Measurements from ENCODE around the gene ATP2B3.

Gene ATP2B3

DNA sequence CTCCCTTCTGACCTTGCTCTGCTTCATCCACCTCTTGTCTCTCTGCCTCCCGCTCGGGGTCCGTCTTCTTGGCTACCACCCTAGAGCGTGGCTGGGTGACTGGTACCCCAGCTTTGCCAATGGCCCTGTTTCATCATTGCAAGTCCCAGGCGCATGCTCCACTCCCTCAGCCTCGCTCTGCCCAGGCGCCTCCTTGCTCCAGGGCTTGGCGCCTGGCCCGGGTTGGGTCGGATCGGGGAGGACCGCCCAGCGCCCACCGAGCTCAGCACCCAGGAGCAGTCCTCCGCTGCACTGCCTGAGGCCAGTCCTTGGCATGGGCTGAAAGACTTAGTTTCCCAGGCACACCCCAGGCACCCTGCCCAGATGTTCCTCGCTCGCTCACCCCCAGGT is 22.1 kb upstream of the ATP2B3 start:
- Histone ChIP-seq H3K9me3 (ENCODE audit: insufficient read depth, low read length) (no peaks in the 10 kb centered on the region), H3F3A (ENCODE audit: insufficient read depth) (no peaks in the 10 kb centered on the region), H3K4me3 (ENCODE audit: insufficient read depth, low read length, poor library complexity, severe bottlenecking) (no peak overlapping the region), H3K36me3 (ENCODE audit: low read length) (no peaks in the 10 kb centered on the region), H3K9me2 (replicated peaks; ENCODE audit: insufficient read depth, low read length) (no peaks in the 10 kb centered on the region), H3K27me3 (ENCODE audit: low read length) (no peaks in the 10 kb centered on the region), H4K20me1 (ENCODE audit: low read depth, low read length) (no peaks in the 10 kb centered on the region), H3K4me2 (ENCODE audit: low read depth, low read length, poor library complexity, severe bottlenecking) (no peak overlapping the region), H3K27ac (ENCODE audit: low read depth, low read length) (no peak overlapping the region), H3K9ac (ENCODE audit: low read length) (no peak overlapping the region), H2AFZ (ENCODE audit: low read depth, low read length, severe bottlenecking) (no peak overlapping the region), H3K79me2 (ENCODE audit: insufficient read depth, low read length) (no peaks in the 10 kb centered on the region)
- TF ChIP-seq, protein P1, sequence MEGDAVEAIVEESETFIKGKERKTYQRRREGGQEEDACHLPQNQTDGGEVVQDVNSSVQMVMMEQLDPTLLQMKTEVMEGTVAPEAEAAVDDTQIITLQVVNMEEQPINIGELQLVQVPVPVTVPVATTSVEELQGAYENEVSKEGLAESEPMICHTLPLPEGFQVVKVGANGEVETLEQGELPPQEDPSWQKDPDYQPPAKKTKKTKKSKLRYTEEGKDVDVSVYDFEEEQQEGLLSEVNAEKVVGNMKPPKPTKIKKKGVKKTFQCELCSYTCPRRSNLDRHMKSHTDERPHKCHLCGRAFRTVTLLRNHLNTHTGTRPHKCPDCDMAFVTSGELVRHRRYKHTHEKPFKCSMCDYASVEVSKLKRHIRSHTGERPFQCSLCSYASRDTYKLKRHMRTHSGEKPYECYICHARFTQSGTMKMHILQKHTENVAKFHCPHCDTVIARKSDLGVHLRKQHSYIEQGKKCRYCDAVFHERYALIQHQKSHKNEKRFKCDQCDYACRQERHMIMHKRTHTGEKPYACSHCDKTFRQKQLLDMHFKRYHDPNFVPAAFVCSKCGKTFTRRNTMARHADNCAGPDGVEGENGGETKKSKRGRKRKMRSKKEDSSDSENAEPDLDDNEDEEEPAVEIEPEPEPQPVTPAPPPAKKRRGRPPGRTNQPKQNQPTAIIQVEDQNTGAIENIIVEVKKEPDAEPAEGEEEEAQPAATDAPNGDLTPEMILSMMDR (IDR thresholded peaks at IDR 0.05; ENCODE audit: insufficient read depth, low read length, poor library complexity, severe bottlenecking): no peak
- TF ChIP-seq EZH2phosphoT487 (conservative IDR thresholded peaks at IDR 0.05; ENCODE audit: low read length): no peak

DNA sequence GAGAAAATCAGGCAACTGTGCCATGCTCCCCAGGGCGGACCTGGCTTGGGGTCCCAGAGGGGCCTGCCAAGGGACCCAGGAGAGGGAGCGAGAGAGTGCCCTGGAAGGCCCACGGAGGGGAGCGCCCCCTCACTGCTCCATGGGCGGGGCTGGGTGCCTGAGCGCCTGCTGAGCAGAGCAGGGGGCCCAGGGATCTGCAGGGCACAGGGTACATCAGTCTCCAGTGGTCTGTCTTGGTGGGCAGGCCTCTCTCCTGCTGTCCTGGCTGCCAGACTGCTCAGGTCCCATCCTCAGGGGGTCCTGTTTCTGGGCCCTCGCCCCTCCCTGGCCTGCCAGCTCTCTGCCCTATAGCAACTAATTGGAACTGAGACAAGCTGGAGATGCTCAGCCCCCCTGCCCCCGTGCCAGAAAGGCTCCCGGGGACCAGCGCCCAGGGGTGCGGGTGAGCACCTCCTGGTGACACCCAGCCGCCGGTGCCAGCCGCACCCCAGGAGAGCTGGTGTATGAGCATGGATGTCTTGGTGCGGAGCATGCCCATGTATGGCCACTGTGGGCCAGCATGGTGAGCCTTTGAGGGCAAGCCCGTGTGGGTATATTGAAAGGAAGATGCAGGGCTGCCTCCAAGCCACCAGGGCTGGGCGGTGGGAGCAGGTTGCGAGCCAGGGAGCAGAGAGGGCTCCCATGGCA is 21.4 kb upstream of the ATP2B3 start:
- TF ChIP-seq, protein P1 (IDR thresholded peaks at IDR 0.05; ENCODE audit: insufficient read depth, low read length, poor library complexity, severe bottlenecking): no peak
- TF ChIP-seq EZH2phosphoT487 (conservative IDR thresholded peaks at IDR 0.05; ENCODE audit: low read length): no peak
- H3K79me2 ChIP-seq (ENCODE audit: insufficient read depth, low read length): no peaks in the 10 kb centered on the region
- H2AFZ ChIP-seq (ENCODE audit: low read depth, low read length, severe bottlenecking): no peak overlapping the region
- no peaks in the 10 kb centered on the region for H3K9me3 ChIP-seq (ENCODE audit: insufficient read depth, low read length)
- H3K36me3 ChIP-seq (ENCODE audit: low read length): no peaks in the 10 kb centered on the region
- no peaks in the 10 kb centered on the region for H3F3A ChIP-seq (ENCODE audit: insufficient read depth)
- no peaks in the 10 kb centered on the region for H3K9me2 ChIP-seq (replicated peaks; ENCODE audit: insufficient read depth, low read length)
- H4K20me1 ChIP-seq (ENCODE audit: low read depth, low read length): no peaks in the 10 kb centered on the region
- H3K4me2 ChIP-seq (ENCODE audit: low read depth, low read length, poor library complexity, severe bottlenecking): no peak overlapping the region
- H3K4me3 ChIP-seq (ENCODE audit: insufficient read depth, low read length, poor library complexity, severe bottlenecking): no peak overlapping the region
- H3K9ac ChIP-seq (ENCODE audit: low read length): no peak overlapping the region
- H3K27me3 ChIP-seq (ENCODE audit: low read length): no peaks in the 10 kb centered on the region
- H3K27ac ChIP-seq (ENCODE audit: low read depth, low read length): no peak overlapping the region

DNA sequence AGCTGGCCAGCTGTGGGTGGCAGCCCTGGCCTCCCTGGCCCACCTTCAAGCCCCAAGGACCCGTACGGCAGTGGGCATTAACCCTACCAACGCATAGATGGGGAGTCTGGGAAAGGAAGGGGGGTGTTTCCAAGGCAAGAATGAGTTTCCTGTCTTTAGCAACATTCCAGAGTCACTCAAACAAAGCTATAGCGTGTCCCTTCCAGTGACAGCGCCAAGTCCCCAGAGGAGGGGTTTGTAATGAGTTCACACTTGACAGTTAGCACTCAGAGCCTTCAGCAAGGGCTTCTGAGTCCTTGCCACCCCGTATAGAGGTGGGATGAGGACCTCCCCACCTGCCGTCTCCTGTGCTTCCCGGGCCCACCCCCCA is 20.9 kb upstream of the ATP2B3 start:
- no peaks in the 10 kb centered on the region for H3K9me3 ChIP-seq (ENCODE audit: insufficient read depth, low read length)
- no peak overlapping the region for H2AFZ ChIP-seq (ENCODE audit: low read depth, low read length, severe bottlenecking)
- no peaks in the 10 kb centered on the region for H3F3A ChIP-seq (ENCODE audit: insufficient read depth)
- no peaks in the 10 kb centered on the region for H4K20me1 ChIP-seq (ENCODE audit: low read depth, low read length)
- H3K27me3 ChIP-seq (ENCODE audit: low read length): no peaks in the 10 kb centered on the region
- no peak overlapping the region for H3K9ac ChIP-seq (ENCODE audit: low read length)
- no peak overlapping the region for H3K27ac ChIP-seq (ENCODE audit: low read depth, low read length)
- TF ChIP-seq EZH2phosphoT487 (conservative IDR thresholded peaks at IDR 0.05; ENCODE audit: low read length): no peak
- TF ChIP-seq, protein P1 (IDR thresholded peaks at IDR 0.05; ENCODE audit: insufficient read depth, low read length, poor library complexity, severe bottlenecking): no peak
- no peaks in the 10 kb centered on the region for H3K79me2 ChIP-seq (ENCODE audit: insufficient read depth, low read length)
- no peak overlapping the region for H3K4me2 ChIP-seq (ENCODE audit: low read depth, low read length, poor library complexity, severe bottlenecking)
- H3K36me3 ChIP-seq (ENCODE audit: low read length): no peaks in the 10 kb centered on the region
- H3K4me3 ChIP-seq (ENCODE audit: insufficient read depth, low read length, poor library complexity, severe bottlenecking): no peak overlapping the region
- no peaks in the 10 kb centered on the region for H3K9me2 ChIP-seq (replicated peaks; ENCODE audit: insufficient read depth, low read length)

Measured in SU-DHL-6 (cell line).